HPDE6-E6E7 (cell line): ENCODE results near the gene PROM1.

Source experiments
- DNase-seq: peaks from one replicate; pipeline ENCODE4 v3.0.0; 2011; ENCODE audit warnings: missing footprints; ENCODE audit errors: extremely low spot score

Gene PROM1, protein sequence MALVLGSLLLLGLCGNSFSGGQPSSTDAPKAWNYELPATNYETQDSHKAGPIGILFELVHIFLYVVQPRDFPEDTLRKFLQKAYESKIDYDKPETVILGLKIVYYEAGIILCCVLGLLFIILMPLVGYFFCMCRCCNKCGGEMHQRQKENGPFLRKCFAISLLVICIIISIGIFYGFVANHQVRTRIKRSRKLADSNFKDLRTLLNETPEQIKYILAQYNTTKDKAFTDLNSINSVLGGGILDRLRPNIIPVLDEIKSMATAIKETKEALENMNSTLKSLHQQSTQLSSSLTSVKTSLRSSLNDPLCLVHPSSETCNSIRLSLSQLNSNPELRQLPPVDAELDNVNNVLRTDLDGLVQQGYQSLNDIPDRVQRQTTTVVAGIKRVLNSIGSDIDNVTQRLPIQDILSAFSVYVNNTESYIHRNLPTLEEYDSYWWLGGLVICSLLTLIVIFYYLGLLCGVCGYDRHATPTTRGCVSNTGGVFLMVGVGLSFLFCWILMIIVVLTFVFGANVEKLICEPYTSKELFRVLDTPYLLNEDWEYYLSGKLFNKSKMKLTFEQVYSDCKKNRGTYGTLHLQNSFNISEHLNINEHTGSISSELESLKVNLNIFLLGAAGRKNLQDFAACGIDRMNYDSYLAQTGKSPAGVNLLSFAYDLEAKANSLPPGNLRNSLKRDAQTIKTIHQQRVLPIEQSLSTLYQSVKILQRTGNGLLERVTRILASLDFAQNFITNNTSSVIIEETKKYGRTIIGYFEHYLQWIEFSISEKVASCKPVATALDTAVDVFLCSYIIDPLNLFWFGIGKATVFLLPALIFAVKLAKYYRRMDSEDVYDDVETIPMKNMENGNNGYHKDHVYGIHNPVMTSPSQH

DNA sequence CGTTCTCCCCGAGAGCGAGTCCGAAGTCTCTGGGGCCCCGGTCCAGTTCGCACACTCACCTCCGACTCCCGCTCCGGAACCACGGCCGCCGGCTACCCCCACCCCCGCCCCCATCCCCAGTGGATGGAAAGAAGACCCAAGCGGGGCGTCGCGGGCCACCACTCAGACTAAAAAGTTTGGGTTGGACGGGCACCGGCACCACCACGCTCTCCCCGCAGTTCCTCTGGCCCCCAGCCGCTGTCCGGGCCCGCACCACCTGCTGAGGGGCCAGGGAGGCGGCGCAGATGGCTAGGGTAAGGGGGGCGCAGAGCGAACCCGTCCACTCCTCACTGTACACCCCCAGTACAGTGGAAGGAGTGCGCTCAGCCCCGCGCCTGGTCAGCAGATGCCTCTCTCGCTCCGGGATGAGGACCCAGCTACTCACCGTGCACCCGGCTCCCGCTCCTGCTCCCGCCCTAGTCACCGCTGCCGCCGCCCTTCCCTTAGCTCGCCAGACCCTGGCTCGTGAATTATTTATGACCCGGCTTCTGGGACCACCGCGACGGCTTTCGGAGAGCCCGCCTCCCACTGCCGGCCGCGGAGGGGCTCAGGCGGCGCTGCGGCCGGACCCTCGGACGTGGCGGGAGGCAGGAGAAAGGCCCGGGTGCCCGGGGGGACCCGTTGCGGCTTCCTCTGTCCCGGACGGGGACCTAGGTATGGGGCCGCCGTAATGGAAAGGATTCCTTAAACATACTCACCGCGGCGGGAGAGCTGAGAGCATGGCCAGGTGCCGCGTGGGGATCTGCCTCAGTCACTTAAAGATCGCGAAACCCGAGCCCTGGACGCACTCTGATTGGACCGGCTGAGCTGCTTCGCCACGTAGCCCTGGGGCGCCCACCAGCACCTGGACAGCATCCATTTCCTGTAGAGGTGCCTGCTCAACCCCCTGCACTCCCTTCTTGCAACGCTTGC lies at the start of gene PROM1:
Gene PROM1, minus strand, starts transcription at position 783 of the 951 bp plus-strand sequence. CDS start 8,117 bp downstream, outside the sequence.
- DNase-seq, result no peak

DNA sequence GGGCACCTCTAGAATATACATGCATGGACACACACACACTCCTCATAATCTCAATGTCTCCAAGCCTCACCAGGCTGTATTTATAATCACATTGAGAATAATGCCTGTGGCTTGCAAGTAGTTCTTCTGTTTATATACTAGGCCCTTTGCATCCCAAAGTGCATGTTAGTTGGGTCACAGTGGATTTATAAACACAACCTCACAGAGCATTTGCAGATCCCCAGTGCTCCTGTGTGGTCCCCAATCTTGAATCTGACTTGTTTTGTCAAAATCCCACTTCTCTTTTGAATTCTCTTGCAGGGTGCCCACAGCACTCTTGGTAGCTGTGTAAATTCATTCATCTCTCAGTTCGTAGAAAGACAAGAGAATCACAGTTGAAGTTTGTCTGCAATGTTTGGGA lies 49.6 kb upstream of the PROM1 start:
- no peak for DNase-seq

DNA sequence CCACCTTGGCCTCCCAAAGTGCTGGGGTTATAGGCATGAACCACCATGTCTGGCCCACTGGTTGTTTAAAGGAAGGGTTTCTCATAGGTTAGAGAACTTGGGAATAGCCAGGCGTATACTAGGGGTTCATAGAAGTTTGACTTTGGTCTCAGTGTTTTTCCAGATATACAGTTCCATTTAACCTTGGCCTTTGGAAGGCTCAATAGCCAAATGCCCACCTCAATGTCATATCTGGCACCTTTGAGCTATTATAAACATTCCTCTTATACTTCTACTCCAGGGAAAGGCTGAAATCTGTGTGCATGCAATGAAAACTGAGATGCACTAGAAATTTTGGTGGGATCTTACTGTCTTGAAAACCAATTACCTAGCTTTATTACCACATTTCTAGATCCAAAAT lies 47.5 kb upstream of the PROM1 start:
- DNase-seq, result no peak

DNA sequence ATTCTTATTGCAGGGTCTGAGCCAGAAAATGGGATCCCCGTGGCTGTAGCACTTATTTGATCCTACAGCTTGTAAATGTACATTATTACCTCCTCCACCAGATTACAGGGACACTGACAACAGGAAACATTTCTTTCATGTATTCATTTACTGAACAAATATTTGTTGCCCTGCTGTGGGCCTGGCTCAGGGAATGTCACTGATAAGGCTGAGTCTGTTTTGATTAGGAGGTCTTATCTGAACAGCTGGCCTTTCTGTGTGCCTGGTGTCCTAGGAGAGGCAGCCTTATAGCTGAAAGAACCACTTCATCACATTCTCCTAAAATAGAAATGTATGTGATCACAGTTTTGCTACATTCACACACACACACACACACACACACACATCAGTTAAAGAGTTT lies 45.5 kb upstream of the PROM1 start:
- DNase-seq, result no peak

DNA sequence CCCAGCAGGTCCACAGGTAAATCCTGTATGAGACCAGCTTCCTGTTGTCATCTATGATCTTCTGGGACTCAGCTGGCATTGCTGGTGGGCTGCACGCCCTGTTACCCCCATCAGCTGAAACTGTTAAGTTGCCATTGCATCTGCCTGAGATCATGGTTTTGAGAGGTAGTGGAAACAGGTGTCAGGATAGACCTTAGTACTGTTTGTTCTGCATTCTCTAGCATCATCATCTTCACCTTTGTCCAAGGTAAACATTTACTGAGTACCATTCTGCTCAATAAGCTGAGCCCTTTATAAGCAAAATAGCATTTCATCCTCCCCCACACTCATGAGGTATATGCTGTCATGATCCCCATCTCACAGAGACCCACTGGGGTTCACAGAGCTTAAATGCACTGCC lies 42.9 kb upstream of the PROM1 start:
- no peak for DNase-seq

DNA sequence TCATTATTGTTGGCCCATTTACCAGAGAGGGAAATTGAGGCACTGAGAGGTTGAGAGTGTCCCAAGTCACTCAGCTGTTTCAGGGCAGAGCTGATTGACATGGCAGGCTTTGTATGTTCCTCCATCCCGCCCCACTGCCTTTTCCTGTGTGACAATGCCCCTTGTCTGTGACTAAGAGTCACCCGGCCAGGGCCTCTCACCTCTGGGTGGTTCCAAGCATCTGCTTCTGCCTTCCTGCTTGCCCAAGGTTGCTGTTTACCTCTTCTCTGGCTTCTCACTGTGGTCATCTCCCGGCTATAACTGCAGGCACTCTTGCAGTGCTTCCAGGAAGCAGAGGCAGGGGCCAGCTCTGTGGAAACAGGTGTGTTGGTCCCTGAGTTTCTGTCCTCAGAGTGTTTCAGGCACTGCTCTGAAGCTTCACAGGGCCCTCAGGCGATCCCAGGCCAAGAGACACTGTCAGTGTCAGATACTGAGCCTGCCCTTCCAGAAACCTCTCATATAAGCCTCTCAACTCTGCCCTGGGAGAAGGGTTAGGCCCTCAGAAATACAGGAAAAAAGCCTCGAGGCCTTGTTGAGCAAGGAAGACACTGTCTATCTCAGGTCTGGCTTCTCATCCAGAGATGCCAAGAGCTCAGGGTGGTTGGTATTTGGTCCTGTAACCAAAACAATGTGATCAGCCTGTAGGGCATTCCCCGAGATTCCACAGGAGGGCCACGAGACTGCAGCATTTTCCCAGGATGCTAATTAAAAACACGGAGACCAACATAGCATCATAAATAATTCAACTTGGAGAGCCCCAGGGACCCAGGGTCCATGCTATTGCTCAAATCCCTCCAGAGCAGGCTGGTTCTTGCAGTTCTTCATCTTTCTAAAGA lies 42.0 kb upstream of the PROM1 start:
- DNase-seq, result no peak

DNA sequence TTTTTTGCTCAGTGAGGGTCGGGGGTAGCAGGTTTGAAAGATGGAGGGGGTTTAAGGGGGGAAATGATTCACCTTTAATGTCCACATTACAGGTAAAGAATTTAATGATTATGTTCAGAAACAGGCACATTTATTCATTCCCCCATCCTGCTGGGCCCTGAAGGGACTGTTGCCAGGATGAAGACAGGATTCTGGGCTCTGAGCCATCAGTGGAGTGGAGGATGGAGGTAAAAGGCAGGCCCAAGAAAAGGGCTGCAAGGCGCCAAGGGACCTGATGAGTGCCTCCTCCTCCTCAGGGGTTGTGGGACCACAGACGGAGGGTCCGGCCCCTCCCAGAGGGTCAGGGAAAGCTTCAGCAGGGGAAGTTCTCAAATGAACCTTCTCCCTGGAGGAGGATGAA lies 40.4 kb upstream of the PROM1 start:
- DNase-seq, result no peak

DNA sequence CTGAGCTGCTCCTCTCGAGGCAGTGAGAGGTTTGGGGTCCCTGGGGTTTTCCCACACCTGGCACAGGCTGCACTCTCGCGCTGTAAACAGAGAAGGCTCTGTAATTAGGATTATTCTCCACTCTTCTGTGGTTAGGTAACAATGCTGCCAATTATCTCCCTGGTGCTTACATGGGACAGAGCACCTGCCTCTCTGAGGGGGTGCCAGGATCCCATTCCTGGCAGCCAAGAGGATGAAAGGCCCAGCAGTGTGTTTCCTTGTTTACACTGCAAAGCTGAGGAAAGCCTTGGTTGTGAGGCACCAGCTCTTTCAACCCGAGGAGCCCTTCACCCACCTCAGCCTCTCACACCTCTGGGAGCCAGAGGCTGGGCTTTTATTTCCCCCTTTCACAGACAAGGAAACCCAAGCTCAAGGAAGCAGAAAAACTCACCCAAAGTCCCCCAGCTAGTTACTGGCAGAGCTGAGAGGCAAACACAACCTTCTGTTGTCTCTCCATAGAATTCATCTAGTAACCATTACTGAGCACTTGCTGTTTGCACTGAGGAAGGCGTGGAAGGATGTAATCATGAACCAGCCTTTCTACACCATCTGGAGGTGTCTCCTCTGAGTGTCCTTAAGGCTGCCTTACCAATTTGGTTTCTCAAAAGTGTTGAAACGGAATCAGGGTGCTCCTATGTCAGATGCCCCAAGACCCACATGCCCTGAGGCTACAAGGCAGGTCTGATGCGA lies 39.7 kb upstream of the PROM1 start:
- no peak for DNase-seq

DNA sequence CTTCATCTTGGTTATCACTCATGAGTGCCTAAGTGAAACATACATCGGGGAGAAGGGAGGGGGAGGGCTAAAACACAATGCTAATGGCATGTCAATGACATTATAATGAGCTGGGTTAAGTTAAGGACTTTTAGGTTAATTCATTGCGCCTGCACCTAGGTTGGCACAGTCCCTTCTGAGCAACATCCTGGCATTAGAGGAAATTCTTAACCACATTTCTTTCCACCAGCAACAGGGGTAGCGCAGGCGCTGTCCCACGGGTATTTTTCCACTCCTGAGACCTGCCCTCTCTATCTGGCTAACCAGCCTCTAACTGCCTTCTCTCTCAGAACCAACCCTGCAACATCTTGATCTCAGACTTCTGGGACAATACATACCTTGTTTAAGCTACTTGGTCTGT lies 39.0 kb upstream of the PROM1 start:
- DNase-seq, result no peak

DNA sequence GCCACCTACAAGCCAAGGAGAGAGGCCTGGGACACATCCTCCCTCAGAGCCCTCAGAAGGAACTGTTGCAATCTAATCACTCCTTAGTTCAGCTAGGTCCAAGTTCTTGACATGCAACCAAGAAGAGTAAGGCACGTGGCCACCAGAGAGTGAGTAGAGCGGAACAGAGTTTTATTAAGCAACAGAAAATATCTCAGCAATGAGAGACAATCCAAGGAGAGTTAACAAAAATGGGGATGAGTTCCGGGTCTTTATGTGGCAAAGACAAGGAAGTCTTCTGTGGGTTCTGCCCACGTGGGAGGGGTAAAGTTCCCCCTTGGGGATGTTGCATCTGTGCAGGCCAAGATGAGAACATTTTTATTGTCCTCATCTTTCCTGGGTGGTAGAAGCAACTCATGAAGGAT lies 38.5 kb upstream of the PROM1 start:
- DNase-seq, result no peak

DNA sequence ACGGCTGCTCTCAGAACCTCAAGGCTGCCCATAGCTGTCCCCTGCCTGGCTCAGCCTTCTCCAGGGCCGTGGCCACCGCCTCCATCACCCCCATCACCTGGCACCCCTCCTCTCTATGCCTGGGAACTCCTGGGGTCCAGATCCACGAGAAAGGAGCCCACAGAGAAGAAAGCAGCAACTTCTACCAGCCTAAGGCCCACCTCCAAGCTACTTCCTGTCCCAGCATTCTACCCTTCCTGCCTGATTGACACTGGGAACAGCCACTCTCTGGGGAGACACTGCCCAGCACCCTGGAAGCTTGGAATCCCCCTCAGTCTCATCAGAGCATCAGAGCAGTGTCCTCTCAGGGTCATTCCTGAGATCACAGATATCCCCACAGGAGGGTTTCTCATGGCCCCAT lies 36.9 kb upstream of the PROM1 start:
- no peak for DNase-seq

DNA sequence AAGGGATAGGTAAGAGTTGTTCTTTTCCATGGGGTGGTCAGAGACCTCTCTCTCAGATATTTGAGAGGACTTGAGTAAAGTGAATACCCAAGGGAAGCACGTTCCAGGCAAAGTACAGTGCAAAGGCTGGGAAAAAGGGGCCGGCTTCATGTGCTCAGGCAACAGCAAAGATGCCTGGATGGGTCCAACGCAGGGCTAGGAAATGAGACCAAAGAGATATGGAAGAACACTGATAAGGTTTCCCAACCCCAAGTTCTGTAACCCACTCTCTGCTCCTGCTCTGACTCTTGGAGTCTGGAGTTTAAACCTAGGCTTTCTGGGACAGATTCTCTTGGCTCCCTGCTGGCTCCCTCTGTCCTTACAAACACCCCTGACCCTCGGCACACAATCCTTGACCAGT lies 36.2 kb upstream of the PROM1 start:
- DNase-seq, result no peak

DNA sequence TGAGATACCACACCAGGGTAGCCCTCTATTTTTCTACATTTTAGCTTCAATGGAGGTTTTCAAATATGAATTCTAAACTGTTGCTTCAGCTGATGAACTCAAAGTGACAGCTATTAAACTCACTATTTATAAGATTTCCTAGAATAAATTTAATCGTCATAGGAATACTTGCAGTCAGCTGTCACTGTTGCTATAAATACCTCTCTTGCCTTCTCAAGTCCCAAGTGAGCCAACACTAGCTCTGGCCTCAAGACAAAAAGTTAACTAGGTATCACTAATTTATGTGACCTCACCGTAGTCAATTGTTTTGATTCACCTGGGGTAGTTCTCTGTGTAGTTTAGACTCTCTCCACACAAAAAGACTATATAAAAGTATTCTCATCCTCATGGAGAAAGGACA lies 34.3 kb upstream of the PROM1 start:
- no peak for DNase-seq

DNA sequence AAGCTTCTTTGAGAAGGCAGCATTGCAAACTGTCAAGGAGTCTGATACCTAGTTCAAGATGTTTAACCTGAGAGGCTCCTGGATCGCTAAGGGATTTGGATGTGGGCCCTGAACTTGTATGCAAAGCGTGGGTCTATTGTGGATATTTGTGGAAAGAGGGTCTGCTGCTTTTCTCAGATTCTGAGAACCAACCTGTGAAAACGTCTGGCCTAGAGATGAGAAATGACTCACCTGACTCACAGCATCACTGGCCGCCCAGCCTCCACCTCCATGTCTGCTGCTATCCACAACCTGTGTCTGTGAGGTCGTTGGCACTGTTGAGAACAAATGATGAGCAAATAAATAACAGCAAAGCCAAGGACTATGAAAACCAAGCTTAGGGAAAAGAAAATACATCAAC lies 33.3 kb upstream of the PROM1 start:
- DNase-seq, result no peak

DNA sequence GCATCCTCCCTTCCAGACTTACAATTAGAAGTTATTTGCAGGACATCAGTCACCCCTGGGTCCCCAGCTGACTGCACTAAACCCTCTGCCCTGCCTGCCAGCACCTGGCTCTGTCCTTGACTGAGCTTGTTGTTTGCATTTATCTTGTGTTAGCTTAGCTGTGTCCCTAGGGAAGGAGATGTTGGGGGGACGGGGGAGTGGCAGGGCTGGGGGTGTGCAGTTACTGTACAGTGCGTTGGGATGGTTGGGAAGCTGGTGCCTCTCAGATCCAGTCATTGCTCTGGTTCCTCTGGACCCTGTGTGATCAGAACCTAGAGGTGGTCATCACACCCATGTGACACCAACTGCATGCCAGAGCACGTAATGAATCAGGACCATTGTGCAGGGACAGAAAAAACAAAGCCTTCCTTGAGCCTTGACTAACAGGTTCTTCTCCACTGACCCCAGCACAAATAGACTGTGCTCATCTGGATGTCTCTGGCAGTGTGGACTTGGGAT lies 32.7 kb upstream of the PROM1 start:
- DNase-seq, result no peak

DNA sequence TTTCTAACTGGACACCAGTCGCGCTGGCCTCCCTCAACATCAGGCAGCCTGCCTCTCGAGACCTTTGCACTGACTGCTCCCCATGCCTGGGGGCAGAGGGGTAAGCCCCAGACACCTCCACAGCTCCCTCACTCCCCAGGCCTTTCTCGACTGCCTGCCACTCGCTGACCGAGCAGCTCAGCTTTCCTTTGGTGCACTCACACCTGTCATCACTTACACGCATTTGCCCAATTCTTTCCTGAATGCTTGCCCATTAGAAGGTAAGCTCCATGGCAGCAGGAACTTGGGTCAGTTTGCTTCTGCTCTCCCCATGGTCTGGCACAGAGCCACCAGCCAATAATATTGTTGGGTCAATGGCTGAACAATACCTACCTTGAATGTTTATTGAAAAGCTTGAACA lies 32.2 kb upstream of the PROM1 start:
- no peak for DNase-seq

DNA sequence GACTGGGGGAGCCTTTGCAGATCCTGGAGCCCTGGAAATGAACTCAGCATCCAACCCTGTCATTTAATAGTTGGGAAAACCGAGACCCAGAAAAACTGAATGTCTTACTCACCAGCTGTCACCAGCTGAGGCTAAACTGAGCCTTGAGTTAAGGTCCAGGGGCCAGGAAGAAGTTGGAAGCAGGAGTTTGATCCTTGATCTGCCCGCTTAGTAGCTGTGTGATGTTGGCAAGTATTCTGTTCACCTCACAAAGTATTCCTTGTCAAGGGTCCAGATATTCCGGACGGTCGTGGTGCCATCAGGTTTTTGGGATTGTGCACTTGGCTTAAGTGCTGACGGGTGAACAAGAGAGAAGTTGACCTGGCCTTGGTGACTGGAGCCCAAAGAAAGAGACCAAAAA lies 30.7 kb upstream of the PROM1 start:
- DNase-seq, result no peak

DNA sequence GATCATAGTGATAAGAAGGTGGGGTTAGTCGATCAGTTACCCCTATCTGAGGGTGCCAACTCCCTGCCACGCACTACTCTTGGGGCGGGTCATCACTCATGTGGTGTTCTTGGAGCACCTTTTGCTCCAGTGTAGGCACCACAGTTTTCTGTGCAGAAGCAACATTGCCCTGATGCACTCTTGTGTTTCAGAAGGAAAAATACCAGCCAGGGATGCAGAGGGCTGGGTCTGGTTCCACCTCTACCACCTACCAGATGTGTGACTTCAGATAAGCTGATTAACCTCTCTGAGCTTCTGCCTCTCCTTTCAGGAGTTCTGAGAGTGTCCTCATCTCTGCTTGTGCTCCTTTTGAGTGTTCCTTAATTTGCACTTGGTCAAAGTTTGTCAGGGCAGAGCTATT lies 29.9 kb upstream of the PROM1 start:
- DNase-seq, result no peak

DNA sequence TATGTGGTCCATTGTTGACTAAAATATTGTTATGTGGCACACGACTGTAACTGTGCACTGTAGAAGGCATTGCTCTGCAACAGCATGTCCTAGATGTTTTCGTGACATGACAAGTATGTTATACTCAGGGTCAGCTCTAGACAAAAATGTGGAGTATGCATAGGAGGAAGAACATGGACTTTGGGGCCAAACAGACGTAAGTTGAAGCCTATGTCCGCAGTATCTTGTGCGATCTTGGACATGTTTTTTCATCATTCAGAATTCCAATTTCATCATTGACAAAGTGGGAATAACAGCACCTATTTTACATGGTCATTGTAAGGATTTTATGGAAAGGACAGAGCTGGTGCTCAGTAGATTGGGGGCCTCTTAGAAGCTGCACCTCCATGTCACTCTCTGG lies 27.7 kb upstream of the PROM1 start:
- DNase-seq, result no peak

DNA sequence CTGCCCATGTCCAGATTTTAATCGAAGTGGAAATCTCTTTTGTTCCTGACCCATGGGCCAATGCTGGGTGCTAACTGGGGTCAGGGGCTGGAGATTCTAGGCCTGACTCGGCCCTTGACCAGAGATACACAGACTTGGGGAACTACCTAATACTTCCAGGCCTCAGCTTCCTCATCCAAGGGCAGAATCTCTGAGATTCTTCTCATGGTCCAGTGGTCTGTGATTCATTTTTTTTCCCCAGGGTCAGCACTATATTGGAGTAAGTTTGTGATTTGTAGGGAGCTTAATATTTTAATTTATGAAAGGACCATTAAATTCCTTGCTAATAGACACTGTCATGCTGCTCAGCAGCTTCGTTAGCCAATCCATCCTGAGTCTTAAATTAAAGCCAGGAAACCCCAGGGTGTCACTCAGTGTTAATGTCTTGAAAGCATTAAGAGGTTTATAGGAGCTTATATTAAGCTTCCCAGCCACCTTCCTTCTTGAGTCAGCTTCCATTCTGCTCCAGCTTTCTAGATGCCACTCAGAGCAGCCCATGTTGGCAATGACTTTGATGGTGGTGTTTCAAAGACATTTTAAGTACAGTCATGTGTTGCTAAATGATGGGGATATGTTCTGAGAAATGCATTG lies 27.0 kb upstream of the PROM1 start:
- no peak for DNase-seq
